Measurements from ENCODE around the gene MOCS3. TPM values are rescaled to one million over a fixed set of nuclear protein-coding genes. Genes with fewer than 3 reads are reported as not detected.
A peak's percentile ranks its signal among the peaks of the same experiment; 100 is the strongest.

The MOCS3 gene
- total and polyA plus RNA-seq, 2 of the 4 experiments (the other 2 are of a cell fraction) = 3.3 to 9.9 TPM

DNA sequence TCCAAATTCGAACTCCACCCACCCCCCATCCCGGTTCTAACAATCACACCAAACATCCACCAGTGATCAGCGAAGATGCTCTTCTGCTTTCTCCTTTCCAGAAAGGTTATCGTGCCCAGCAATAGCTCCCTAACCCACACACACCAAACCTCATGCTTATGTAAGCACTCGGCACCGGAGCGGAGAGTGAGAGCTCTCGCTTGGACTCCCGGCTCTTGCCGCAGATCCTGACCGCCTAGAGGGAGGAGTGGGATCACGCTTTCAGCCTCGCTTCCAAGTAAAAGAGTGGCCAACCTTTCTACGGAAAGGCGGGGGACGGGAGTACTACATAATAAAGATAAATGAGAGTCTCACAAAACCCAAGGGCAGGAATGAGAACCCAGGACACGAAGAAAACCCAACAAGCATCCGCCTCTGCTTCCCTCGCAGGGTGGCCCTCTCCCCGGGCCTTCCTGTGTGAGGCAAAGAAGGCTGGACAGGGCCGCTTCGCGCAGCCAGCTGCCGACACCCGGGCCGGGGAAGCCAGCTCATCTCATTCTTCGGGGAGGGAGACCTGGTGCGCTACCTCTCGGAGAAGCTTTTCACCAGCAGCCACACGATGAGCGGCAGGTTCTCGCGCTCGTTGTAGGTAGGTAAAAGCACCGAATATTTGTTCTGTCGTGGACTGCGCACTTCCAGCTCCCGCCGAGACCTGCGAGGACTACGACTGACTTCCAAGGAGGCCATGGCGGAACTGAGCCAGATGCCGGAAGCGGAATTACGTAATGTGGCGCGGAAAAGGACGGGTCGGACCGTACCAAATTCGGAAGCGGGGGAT lies 612 bp upstream of the MOCS3 start, which contains the start of gene DPM1:
TSS of gene DPM1 (minus strand) at position 735 of the 817 bp plus-strand sequence. CDS start at position 726, 9 bp downstream.
- DNase-seq (peak; percentile 89), ATAC-seq (ENCODE audit: low read depth) (peak; percentile 88)
- Histone ChIP-seq H3K4me3 (ENCODE audit: insufficient read depth, low read depth, low read length) (peak within 1 kb of the TSS; percentile 91), H3K4me1 (ENCODE audit: control insufficient read depth, insufficient read depth, low read length) (peaks cover 10% of the 10 kb centered on the region), H4K91ac (ENCODE audit: insufficient read depth, low read depth, low read length) (peak within 1 kb of the TSS; percentile 79), H2BK120ac (ENCODE audit: low read depth, low read length) (peak within 1 kb of the TSS; percentile 96), H2AK9ac (replicated peaks; ENCODE audit: low read depth, low read length, poor library complexity) (peak within 1 kb of the TSS; percentile 80), H4K5ac (ENCODE audit: low read depth, low read length) (peak within 1 kb of the TSS; percentile 93), H4K20me1 (ENCODE audit: insufficient read depth, low read length) (peaks cover 28% of the 10 kb centered on the region), H3K4ac (ENCODE audit: low read depth, low read length) (peak within 1 kb of the TSS; percentile 85), H2BK5ac (ENCODE audit: low read depth, low read length, poor library complexity, severe bottlenecking) (peak within 1 kb of the TSS; percentile 93), H2BK15ac (ENCODE audit: low read depth, low read length) (peak within 1 kb of the TSS; percentile 65; the same call in 1 of the 3 replicates), H3K27ac (ENCODE audit: insufficient read depth, low read length) (peak within 1 kb of the TSS; percentile 93), H4K8ac (ENCODE audit: low read depth in 2 of 2, low read length in 2 of 2) (peak within 1 kb of the TSS; percentile 65 to 97), H2BK20ac (ENCODE audit: low read depth, low read length) (peak within 1 kb of the TSS; percentile 90), H2AK5ac (ENCODE audit: low read depth, low read length) (peak within 1 kb of the TSS; percentile 96), H3K14ac (replicated peaks; ENCODE audit: low read depth, low read length) (peak within 1 kb of the TSS; percentile 88), H3K27me3 (ENCODE audit: control insufficient read depth, insufficient read depth, low read length) (no peaks in the 10 kb centered on the region), H3K9ac (ENCODE audit: low read depth, low read length) (peak within 1 kb of the TSS; percentile 97), H2AFZ (replicated peaks; ENCODE audit: low read length, poor library complexity) (peak within 1 kb of the TSS; percentile 97), H3K9me1 (ENCODE audit: insufficient read depth, low read length) (peaks cover 7% of the 10 kb centered on the region; the same call in 1 of the 2 replicates), H3K23ac (ENCODE audit: low read depth, low read length) (peak within 1 kb of the TSS; percentile 91), H3K4me2 (ENCODE audit: low read depth, low read length) (peak within 1 kb of the TSS; percentile 96), H3K79me1 (ENCODE audit: low read depth in 1 of 2, low read length in 2 of 2) (peaks cover 13 to 58% of the 10 kb centered on the region in 2 experiments), H3K18ac (ENCODE audit: low read depth, low read length) (peak within 1 kb of the TSS; percentile 92), H3K36me3 (ENCODE audit: control insufficient read depth, insufficient read depth, low read length) (peaks cover 6% of the 10 kb centered on the region), H3K9me3 (ENCODE audit: control insufficient read depth, insufficient read depth, low read length) (no peaks in the 10 kb centered on the region), H3K56ac (ENCODE audit: extremely low read depth, insufficient read depth, low read length) (peak within 1 kb of the TSS; percentile 100)
- 0% methylated on average over 16 of the region's 52 CpGs; no CpG with 5 or more reads in 1 of the 2 experiments for WGBS, 2 experiments (ENCODE audit: extremely low coverage in 2 of 2, insufficient read length in 1 of 2)
- dilution Hi-C loops (cut with HindIII; ENCODE audit: low sequenced_read_pairs, unreplicated experiment) = no loop called here
- CTCF ChIA-PET = interaction anchor here (1.0 to 1.2 kb wide), 2 partner anchors 24 to 25 kb away, joined by 3 to 4 read pairs; no protein-coding TSS in a partner anchor
- TSS peak; percentile 54 for BruUV-seq (replicated peaks)
- intact Hi-C loops (cut with micrococcal nuclease) = loop anchor here (2.0 kb wide), 3 partner anchors 23 to 163 kb away; partner anchors contain the start of gene BCAS4
- POLR2A ChIA-PET (ENCODE audit: unreplicated experiment) = interaction anchor here (0.5 to 0.6 kb wide), 3 partner anchors 24 to 787 kb away, joined by 3 to 12 read pairs (median 3); no protein-coding TSS in a partner anchor
- in situ Hi-C loops (cut with MboI; ENCODE audit: low sequenced_read_pairs) = no loop called here
- no peak for TF ChIP-seq BHLHE40 (IDR thresholded peaks at IDR 0.05; ENCODE audit: low read depth, low read length)
- TF ChIP-seq, protein P1, sequence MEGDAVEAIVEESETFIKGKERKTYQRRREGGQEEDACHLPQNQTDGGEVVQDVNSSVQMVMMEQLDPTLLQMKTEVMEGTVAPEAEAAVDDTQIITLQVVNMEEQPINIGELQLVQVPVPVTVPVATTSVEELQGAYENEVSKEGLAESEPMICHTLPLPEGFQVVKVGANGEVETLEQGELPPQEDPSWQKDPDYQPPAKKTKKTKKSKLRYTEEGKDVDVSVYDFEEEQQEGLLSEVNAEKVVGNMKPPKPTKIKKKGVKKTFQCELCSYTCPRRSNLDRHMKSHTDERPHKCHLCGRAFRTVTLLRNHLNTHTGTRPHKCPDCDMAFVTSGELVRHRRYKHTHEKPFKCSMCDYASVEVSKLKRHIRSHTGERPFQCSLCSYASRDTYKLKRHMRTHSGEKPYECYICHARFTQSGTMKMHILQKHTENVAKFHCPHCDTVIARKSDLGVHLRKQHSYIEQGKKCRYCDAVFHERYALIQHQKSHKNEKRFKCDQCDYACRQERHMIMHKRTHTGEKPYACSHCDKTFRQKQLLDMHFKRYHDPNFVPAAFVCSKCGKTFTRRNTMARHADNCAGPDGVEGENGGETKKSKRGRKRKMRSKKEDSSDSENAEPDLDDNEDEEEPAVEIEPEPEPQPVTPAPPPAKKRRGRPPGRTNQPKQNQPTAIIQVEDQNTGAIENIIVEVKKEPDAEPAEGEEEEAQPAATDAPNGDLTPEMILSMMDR (conservative IDR thresholded peaks at IDR 0.05; ENCODE audit: low read depth, low read length) = no peak
- no peak for TF ChIP-seq NFE2L2 (IDR thresholded peaks at IDR 0.05; ENCODE audit: low read depth, low read length)
- TF ChIP-seq CHD1 (IDR thresholded peaks at IDR 0.05; ENCODE audit: low read depth, low read length) = peak; percentile 42; the same call in 1 of the 2 replicates
- no peak for TF ChIP-seq MXI1 (IDR thresholded peaks at IDR 0.05; ENCODE audit: borderline replicate concordance, low read depth, low read length)
- TF ChIP-seq CEBPB (IDR thresholded peaks at IDR 0.05; ENCODE audit: low read depth, low read length) = peak; percentile 91
- TF ChIP-seq FOS (IDR thresholded peaks at IDR 0.05; ENCODE audit: low read depth, low read length) = no peak
- TF ChIP-seq RCOR1 (IDR thresholded peaks at IDR 0.05; ENCODE audit: insufficient replicate concordance, low read length) = no peak
- peak; percentile 98 for TF ChIP-seq POLR2A (IDR thresholded peaks at IDR 0.05; ENCODE audit: low read depth, low read length)
- TF ChIP-seq MAZ (IDR thresholded peaks at IDR 0.05; ENCODE audit: borderline replicate concordance, low read depth, low read length) = no peak
- no peak; the same call in 1 of the 2 replicates for TF ChIP-seq SMC3 (IDR thresholded peaks at IDR 0.05; ENCODE audit: low read depth, low read length)
- TF ChIP-seq MAFK (IDR thresholded peaks at IDR 0.05; ENCODE audit: low read depth, low read length) = no peak
- TF ChIP-seq, protein P2, sequence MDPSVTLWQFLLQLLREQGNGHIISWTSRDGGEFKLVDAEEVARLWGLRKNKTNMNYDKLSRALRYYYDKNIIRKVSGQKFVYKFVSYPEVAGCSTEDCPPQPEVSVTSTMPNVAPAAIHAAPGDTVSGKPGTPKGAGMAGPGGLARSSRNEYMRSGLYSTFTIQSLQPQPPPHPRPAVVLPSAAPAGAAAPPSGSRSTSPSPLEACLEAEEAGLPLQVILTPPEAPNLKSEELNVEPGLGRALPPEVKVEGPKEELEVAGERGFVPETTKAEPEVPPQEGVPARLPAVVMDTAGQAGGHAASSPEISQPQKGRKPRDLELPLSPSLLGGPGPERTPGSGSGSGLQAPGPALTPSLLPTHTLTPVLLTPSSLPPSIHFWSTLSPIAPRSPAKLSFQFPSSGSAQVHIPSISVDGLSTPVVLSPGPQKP (IDR thresholded peaks at IDR 0.05; ENCODE audit: borderline replicate concordance, low read depth, low read length) = no peak
- TF ChIP-seq RAD21 (IDR thresholded peaks at IDR 0.05; ENCODE audit: low read length) = no peak
